Heart left ventricle (tissue), 13 donors: ENCODE results near the gene KCNA10.

ENCODE experiments used
- POLR2A ChIP-seq, 2 donors: fragments of 450-650 bp; IDR thresholded peaks; one replicate each; pipeline ENCODE4 v1.6.1; 2017; ENCODE audit warnings: antibody characterized with exemption in 2 of 2, mild to moderate bottlenecking in 2 of 2, moderate library complexity in 2 of 2
- TF ChIP-seq, protein P1 (sequence below), 12 donors: fragments of 200-600 bp; sonication (generic) in 4 of 12; IDR thresholded peaks; one replicate each; pipeline versions ENCODE4 v1.5.0 to v1.8.0; 2018 to 2022; ENCODE audit warnings: antibody characterized with exemption in 12 of 12, mild to moderate bottlenecking in 5 of 12
- donor health status: ischemic (EF 13 %, LVEDD 7.1; RV severe dilation, severe dysfunction).
- donor health status: DM: no; HTN: yes; CAD: no.
- donor health status: DM: no; HTN: no; CAD: no.
- donor health status: ischemic (EF 25% LVEDD 6.9; RV normal size, moderate dysfunction).
- donor health status: ischemic (EF 25% LVEDD 5.7; RV mildly dilated, moderate dysfunction).
- donor health status: ischemic (EF 35%, LVEDD 5.7; RV mildly dilated, moderate dysfunction).
- donor health status: nonischemic (EF 11% LVEDD 7.7; RV severe dilation, severe dysfunction).
- donor health status: DM: yes; HTN: yes; CAD: no.
- donor health status: PGD.
- donor health status: ischemic (EF 29% LVEDD 5.4; RV normal size, mild dysfunction).
- donor health status: nonischemic (EF 23%, LVEDD 6.1; RV moderate dilation, normal function).

DNA sequence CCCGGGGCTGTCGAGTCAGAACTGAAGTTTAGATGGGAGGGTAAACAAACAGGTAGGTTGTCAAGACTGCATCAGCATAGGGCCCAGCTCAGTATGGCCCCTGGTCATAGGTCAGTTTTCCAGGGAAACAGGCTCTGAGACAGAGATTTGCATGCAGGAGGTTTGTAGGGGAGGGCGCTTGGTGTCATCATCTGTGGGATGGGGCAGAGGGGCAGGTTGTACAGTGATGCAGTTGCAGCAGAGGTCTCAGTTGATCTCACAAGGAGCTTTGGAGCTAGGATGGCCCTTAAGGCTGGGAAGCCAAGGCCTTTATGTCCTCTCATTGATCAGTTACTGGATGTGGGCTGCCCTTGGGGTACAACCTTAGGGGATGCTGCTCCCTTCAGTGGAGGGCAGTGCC is 38.5 kb upstream of the KCNA10 start:
- TF ChIP-seq, protein P1, sequence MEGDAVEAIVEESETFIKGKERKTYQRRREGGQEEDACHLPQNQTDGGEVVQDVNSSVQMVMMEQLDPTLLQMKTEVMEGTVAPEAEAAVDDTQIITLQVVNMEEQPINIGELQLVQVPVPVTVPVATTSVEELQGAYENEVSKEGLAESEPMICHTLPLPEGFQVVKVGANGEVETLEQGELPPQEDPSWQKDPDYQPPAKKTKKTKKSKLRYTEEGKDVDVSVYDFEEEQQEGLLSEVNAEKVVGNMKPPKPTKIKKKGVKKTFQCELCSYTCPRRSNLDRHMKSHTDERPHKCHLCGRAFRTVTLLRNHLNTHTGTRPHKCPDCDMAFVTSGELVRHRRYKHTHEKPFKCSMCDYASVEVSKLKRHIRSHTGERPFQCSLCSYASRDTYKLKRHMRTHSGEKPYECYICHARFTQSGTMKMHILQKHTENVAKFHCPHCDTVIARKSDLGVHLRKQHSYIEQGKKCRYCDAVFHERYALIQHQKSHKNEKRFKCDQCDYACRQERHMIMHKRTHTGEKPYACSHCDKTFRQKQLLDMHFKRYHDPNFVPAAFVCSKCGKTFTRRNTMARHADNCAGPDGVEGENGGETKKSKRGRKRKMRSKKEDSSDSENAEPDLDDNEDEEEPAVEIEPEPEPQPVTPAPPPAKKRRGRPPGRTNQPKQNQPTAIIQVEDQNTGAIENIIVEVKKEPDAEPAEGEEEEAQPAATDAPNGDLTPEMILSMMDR (IDR thresholded peaks at IDR 0.05): no peak
- TF ChIP-seq POLR2A (IDR thresholded peaks at IDR 0.05): no peak
